Stimulated activated CD4-positive, alpha-beta T cell treated with anti-CD3 and anti-CD28 coated beads, Interleukin-4, amount 100 ng/mL, for 1 hour (primary cell): Measurements from ENCODE around the gene KLK1.
A peak's percentile ranks its signal among the peaks of the same experiment; 100 is the strongest.
"Not testable (repeated sequence)": the region's sequence is repeated elsewhere in the genome, so short reads cannot be mapped to it uniquely, and the experiment has no call there.

Experiments used
- DNase-seq: peaks from one replicate; pipeline ENCODE4 v3.0.0-alpha.2; 2020

KLK1 gene

GRCh38 chr19:50812474-50812873 is 11.1 kb downstream of the KLK1 start:
- DNase-seq, result no peak

DNA sequence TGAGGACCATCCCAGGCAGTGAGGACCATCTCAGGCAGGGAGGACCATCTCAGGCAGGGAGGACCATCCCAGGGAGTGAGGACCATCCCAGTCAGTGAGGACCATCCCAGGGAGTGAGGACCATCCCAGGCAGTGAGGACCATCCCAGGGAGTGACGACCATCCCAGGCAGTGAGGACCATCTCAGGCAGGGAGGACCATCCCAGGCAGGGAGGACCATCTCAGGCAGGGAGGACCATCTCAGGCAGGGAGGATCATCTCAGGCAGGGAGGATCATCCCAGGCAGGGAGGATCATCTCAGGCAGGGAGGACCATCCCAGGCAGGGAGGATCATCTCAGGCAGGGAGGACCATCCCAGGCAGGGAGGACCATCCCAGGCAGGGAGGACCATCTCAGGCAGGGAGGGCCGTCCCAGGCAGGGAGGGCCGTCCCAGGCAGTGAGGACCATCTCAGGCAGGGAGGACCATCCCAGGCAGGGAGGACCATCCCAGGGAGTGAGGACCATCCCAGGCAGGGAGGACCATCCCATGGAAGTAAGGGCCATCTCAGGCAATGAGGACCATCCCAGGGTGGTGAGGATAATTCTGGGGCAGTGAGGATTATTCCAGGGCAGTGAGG is 11.9 kb downstream of the KLK1 start:
- not testable (repeated sequence) for DNase-seq

DNA sequence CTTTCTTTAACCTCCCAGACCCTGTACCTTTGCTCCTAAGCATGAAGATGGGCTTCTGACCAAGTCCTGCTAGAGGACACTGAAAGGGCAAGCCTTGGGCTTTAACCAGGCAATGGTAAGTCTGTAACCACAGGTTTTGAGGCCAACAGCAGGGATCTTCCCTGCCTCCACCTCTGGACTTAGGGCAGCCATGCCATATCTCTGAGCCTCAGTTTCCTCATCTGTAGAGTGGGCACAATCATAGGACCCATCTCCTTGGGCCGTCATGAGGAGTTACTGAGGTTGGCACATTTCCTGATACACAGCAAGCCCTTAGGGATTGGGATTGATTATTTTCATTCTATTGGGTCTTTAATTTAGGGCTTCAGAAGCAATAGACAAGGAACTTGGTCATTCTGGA is 14.7 kb downstream of the KLK1 start:
- DNase-seq, result no peak

- peak; percentile 99 for DNase-seq
These were observed 18.9 kb downstream of the KLK1 start for GRCh38 chr19:50804420-50805272.

GRCh38 chr19:50803633-50804419 is 19.8 kb downstream of the KLK1 start:
- peak; percentile 56 for DNase-seq

- no peak for DNase-seq
These were observed 22.5 kb downstream of the KLK1 start for GRCh38 chr19:50801107-50801506.

DNA sequence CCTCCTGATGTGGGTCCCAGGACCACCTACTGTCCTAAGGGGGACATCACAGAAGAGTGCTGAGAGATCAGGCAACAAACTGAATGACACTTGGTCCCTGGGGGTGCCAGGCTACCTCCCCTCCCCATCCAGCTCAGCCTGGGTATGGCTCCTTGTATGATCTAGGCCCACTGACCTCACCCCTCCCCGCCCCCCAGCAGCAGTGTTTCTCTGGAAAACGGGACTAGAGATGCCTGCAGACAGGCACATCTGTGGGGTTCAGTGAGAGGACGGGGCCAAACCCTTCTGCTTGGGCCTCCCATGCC is 24.1 kb downstream of the KLK1 start:
- DNase-seq, result no peak

GRCh38 chr19:50798659-50799546 is 24.7 kb downstream of the KLK1 start:
- no peak for DNase-seq

DNA sequence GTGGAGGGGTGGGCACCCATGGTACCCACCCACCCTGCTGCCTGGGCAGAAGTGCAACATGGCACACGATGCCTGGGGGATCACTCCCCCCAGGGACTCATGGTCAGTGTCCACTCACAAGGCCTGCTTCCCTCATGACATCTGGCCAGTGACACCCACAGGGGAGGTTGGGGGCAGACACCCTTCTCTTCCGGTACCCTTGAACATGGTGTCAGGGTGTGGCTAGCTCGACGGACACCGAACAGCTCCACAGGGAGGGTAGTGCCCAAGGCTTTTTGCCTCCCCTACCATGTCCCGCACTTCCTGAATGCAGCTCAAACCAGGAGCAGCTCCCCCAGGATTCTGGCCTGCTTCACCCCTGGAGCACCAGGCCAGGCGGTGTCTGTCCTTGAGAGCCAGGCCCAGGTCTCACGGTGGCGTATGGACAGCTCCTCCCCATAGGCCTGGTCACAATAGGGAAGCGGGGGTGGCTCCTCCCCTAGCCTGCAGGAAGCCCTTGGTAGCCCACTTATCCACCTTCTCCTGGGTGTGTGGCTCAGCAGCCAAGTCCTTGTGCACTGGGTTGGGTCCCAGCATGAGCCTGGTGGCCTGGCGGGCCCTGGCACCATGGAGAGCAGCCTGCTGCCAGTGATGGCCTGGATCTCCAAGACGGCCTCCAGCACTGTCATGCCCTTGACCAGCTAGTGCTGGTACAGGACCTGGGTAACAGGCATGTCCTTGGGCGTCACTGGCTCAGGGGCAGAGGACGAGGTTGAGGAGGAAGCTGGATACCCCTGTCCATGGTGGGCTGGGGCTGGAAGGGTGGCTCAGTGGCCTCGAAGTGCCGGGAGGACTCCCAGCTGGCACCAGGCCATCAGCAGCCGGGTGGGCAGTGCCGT is 25.6 kb downstream of the KLK1 start:
- DNase-seq, result no peak

DNA sequence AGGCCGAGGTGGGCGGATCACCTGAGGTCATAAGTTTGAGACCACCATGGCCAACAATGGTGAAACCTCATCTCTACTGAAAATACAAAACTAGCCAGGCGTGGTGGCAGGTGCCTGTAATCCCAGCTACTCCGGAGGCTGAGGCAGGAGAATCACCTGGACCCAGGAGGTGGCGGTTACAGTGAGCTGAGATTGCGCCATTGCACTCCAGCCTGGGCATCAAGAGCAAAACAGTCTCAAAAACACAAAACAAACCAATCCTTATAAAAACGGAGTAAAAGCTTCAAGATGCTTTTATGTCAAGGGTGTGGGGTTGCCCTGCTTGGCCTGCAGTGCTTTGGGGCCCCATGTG is 26.2 kb downstream of the KLK1 start:
- DNase-seq, result no peak

DNA sequence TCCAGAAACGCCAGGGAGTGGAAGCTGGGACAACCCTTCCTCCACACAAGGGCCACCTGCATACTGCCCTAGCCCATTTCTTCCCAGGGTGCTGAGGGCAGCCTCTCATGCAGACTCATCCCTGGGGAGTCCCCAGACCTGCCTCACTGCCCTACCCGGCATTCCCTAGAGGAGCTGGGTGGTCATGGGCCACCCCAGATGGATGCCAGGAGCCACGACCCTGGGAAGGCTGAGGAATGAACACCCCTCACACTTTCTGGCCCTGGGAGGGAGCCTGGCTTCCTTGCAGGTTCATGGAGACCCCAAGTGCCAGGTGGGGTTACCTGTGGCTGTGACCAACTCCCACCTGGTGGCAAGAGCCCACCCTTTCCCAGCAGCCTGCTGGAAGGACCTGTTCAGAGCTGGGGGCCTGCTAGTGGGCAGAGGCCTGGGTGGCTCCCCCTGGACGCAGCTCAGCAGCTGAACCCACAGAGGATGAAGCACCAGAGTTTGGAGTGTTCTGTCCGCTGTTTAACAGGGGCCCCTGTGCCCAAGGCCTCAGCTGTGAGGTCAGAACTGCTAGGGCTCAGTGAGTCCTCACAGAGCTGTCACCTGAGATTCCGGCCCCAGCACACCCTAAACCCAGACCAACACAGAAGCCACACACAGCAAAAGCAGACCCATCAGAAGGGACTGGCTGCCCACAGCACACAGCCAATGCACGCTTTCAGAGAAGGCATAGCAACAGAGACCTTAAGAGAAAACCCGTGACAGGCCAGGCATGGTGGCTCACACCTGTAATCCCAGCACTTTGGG is 26.8 kb downstream of the KLK1 start:
- DNase-seq, result no peak

- DNase-seq, result peak; percentile 29
These were observed 27.4 kb downstream of the KLK1 start for GRCh38 chr19:50796128-50796633.

GRCh38 chr19:50795664-50796073 is 27.9 kb downstream of the KLK1 start:
- DNase-seq, result no peak

DNA sequence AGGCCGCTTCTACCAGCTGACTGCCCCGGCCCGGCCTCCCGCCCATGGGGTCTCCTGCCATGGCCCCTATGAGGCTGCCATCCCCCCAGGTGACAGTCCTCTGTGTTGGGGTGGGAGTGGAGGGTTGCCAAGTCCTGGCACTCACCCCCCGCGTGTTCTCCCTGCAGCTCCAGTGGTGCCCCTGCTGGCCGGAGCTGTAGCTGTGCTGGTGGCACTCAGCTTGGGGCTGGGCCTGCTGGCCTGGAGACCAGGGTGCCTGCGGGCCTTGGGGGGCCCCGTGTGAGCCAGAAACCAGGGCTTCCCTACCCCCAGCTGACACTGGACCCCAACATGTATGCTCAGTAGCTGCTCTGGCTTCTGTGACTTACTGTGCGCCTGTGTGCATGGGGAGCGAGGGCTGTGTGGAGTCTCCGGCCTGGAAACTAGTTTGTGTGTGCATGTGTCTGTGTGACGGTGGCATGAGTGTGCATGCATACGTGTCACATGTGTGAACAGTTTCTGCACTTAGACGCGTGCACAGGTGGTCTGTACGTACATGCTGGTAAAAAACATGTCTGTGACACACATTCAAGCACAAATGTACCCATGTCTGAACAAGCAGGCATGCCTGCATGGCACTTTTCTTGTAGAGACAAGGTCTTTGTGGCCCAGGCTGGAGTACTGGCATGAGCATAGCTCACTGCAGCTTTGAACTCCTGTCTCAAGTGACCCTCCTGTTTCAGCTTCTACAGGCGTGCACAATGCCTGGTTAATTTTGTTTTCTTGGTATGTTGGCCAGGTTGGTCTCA is 28.5 kb downstream of the KLK1 start:
- peak; percentile 48 for DNase-seq

DNA sequence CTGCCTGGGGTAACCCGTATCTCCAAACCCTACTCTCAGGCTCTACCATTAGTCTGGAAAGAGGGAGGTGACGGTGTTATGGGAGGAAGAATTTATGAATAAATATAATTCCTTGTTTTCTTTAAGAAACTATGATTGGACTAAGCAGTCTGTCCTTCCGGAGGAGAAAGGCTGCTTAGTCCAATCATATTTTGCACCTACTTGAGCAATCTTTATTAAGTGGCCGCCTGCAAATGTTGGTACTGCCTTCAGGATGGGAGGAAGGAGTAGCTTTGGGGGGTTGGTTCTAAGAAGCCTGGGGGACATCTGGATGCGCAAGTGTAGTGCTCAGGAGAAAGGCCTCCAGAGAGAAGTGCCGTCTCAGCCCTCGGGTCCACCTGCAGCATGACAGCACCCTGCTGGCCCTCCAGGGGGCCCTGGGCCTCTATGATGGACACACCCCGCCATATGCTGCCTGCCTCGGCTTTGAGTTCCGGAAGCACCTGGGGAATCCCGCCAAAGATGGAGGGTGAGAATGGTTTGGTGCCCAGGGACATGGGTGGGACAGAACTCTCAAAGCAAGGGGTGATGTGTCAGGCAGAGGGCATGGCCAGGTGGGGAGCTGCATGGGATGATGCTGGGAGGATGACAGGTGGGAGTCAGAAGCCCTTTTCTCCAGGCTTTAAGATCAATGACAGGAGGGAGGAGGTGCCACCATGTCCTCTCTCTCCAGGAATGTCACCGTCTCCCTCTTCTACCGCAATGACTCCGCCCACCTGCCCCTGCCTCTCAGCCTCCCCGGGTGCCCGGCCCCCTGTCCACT is 29.3 kb downstream of the KLK1 start:
- DNase-seq, result peak; percentile 44

DNA sequence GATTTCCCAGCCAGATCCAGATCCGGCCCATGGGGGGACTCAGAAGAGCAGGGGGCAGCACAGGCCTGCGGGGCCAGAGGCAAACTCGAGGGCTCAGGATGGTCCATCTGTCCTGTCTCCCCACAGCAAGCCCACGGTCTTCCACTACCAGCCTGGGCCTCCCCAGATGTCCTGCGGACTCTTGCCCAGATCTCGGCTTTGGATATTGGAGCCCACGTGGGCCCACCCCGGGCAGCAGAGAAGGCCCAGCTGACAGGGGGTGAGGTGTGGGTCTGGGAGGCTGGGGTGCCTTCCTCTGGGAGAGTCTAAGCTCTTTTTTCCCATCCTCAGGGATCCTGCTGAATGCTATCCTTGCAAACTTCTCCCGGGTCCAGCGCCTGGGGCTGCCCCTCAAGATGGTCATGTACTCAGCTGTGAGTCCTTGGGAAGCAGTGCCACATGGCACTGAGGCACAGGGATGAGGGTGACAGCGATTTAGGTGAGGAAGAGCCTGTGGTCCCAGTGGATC is 30.0 kb downstream of the KLK1 start:
- no peak for DNase-seq

DNA sequence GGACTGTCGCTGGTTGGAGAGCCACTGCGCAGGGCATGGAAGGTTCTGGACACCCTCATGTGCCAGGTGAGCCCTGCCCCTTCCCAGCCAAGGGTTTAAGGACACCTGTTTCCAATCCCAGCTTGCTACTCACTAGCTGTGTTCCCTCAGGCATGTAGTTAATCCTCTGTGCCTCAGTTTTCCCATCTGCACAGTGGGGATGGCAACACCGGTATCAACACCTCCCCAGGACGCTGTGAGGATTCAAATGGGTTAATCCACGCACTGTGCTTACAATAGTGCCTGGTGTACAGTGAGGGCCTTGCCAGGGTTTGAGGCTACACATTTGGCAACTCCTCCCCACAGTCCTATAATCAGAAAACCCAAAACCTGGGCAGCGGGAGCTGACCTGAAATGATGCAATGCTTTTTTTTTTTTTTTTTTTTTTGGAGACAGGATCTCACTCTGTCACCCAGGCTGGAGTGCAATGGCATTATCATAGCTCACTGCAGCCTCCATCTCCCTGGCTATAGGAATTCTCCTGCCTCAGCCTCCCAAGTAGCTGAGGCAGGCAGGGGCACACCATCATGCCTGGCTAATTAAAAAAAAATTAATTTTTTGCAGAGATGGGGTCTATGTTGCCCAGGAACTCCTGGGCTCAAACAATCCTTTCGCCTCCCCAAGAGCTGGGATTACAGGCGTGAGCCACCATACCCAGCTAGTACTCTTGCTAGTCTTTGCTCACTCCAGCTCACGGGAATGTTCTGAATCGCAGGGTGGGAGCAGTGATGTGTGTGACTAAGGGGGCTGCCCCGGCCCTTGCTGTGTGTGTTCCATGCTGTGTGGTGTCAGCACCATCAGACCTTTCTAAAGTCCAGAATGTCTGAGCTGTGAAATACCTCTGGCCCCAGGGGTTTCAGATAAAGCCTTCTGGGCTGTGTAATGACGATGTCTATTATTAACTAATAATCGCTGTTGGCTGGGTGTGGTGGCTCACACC is 31.0 kb downstream of the KLK1 start:
- no peak for DNase-seq
